Smooth muscle cell (in vitro differentiated cells): ENCODE measurements around the gene SCUBE1. TPM values are rescaled to one million over a fixed set of nuclear protein-coding genes. Genes with fewer than 3 reads are reported as not detected.

Experiments used
- DNase-seq: peaks from one replicate; lab custom pipeline; 2025; ENCODE audit not compliant: unreplicated experiment; lab: John Stamatoyannopoulos, UW
- H2AFZ ChIP-seq: fragments of 200-600 bp; sonication (generic); 2 replicates; pipeline ENCODE4 v1.6.0; 2016; ENCODE audit warnings: antibody characterized with exemption, low read depth, mild to moderate bottlenecking
- H3F3A ChIP-seq: fragments of 200-600 bp; sonication (generic); 2 replicates; pipeline ENCODE4 v1.6.0; 2017; ENCODE audit warnings: antibody characterized with exemption, low read depth
- H3K27ac ChIP-seq: fragments of 200-600 bp; sonication (generic); 2 replicates; pipeline ENCODE4 v1.5.1; 2016; ENCODE audit warnings: low read depth, mild to moderate bottlenecking
- H3K27me3 ChIP-seq: fragments of 200-600 bp; sonication (generic); 2 replicates; pipeline ENCODE4 v1.6.1; 2016; ENCODE audit warnings: low read depth, mild to moderate bottlenecking
- H3K36me3 ChIP-seq: fragments of 200-600 bp; sonication (generic); 2 replicates; pipeline ENCODE4 v1.5.1; 2016; ENCODE audit warnings: low read depth
- H3K4me1 ChIP-seq: fragments of 200-600 bp; sonication (generic); 2 replicates; pipeline ENCODE4 v1.5.1; 2016; ENCODE audit warnings: low read depth
- H3K4me2 ChIP-seq: fragments of 200-600 bp; sonication (generic); 2 replicates; pipeline ENCODE4 v1.6.0; 2016; ENCODE audit warnings: mild to moderate bottlenecking
- H3K4me3 ChIP-seq: fragments of 200-600 bp; sonication (generic); 2 replicates; pipeline ENCODE4 v1.5.1; 2016; ENCODE audit warnings: mild to moderate bottlenecking
- H3K79me2 ChIP-seq: fragments of 200-600 bp; sonication (generic); 2 replicates; pipeline ENCODE4 v1.6.0; 2016; ENCODE audit warnings: low read depth, mild to moderate bottlenecking
- H3K9ac ChIP-seq: fragments of 200-600 bp; sonication (generic); 2 replicates; pipeline ENCODE4 v1.6.0; 2016; ENCODE audit warnings: low read depth
- H3K9me3 ChIP-seq: fragments of 200-600 bp; sonication (generic); replicated peaks from 2 replicates; pipeline ENCODE4 v1.5.1; 2016; ENCODE audit warnings: low read depth
- H4K20me1 ChIP-seq: fragments of 200-600 bp; sonication (generic); 2 replicates; pipeline ENCODE4 v1.6.0; 2016; ENCODE audit warnings: low read depth
- CTCF ChIP-seq: fragments of 200-600 bp; sonication (generic); IDR thresholded peaks from 2 replicates; pipeline ENCODE4 v1.5.1; 2017; ENCODE audit warnings: borderline replicate concordance, mild to moderate bottlenecking, antibody characterized with exemption; ENCODE audit not compliant: insufficient read depth, poor library complexity, severe bottlenecking
- WGBS: methylation state at CpG from one replicate; pipeline ENCODE4 v1.1.7; 2016; ENCODE audit warnings: low lambda C conversion rate; 5-methylcytosine and 5-hydroxymethylcytosine counted together
- polyA plus RNA-seq: library from polyadenylated mRNA; unstranded; fragments of >200 nt; fragmentation: Nextera tagmentation; extraction: Ambion mirVana; gene quantifications from 2 replicates; pipeline ENCODE4 v1.2.1, GENCODE V29; 2016
- total RNA-seq: library from RNA; depleted of rRNA; stranded (reverse); fragments of >200 nt; gene quantifications from 2 replicates; pipeline ENCODE4 v1.2.3, GENCODE V29; 2014

SCUBE1 gene
- total and polyA plus RNA-seq, 2 experiments from 2014 or later = 13.4 to 16.3 TPM

GRCh38 chr22:43213051-43213450 lies 130.1 kb downstream of the SCUBE1 start:
- Histone ChIP-seq H3K27me3 (no peaks in the 10 kb centered on the region), H3K9me3 (no peaks in the 10 kb centered on the region)
- WGBS = 34% methylated on average over 8 of the region's 8 CpGs

DNA sequence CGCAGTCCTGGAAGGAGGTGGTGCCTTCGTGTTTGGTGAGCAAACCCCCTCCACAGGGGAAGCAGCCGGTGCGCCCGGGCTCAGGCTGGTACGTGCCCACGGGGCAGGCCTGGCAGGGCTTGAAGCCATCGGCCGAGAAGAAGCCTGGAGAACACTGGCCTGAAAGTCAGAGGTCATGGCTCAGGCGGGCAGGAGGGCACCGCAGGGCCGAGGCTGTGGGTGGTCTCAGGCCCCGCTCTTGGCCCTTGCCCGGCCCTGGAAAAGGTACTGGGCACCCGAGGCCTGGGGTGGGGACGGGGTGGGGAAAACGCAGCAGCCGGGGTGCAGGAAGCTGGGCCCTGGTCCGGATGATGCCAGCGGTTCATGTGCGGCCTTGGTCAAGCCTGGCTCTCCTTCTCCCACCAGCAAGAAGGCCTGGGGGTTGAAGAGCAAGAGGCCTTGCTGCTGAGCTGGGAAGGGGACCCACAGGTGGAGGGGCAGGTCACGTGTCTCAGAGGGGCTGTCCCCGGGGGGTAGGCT lies 130.7 kb downstream of the SCUBE1 start:
- Histone ChIP-seq H3K36me3 (no peaks in the 10 kb centered on the region), H3K4me1 (no peaks in the 10 kb centered on the region), H3K9ac (no peak overlapping the region), H3K4me2 (no peak overlapping the region), H3K27ac (no peak overlapping the region), H3K9me3 (no peaks in the 10 kb centered on the region), H3K27me3 (no peaks in the 10 kb centered on the region), H2AFZ (no peak overlapping the region), H3K4me3 (no peak overlapping the region), H3K79me2 (no peaks in the 10 kb centered on the region), H3F3A (no peaks in the 10 kb centered on the region), H4K20me1 (no peaks in the 10 kb centered on the region)
- 100% methylated on average over 13 of the region's 23 CpGs for WGBS
- no peak for TF ChIP-seq CTCF
- no peak for DNase-seq

More at GRCh38 chr22:43213051-43213450, 130.1 kb downstream of the SCUBE1 start:
- H3K4me3 ChIP-seq = no peak overlapping the region
- no peaks in the 10 kb centered on the region for H3K79me2 ChIP-seq
- H3K27ac ChIP-seq = no peak overlapping the region
- no peaks in the 10 kb centered on the region for H4K20me1 ChIP-seq
- no peaks in the 10 kb centered on the region for H3K36me3 ChIP-seq
- no peak overlapping the region for H3K4me2 ChIP-seq
- no peak overlapping the region for H3K9ac ChIP-seq
- no peaks in the 10 kb centered on the region for H3F3A ChIP-seq
- DNase-seq = no peak
- no peak for TF ChIP-seq CTCF
- no peaks in the 10 kb centered on the region for H3K4me1 ChIP-seq
- H2AFZ ChIP-seq = no peak overlapping the region

GRCh38 chr22:43211941-43212433 lies 131.2 kb downstream of the SCUBE1 start:
- Histone ChIP-seq H3K4me2 (no peak overlapping the region), H3F3A (no peaks in the 10 kb centered on the region), H3K9ac (no peak overlapping the region), H3K36me3 (no peaks in the 10 kb centered on the region), H3K9me3 (no peaks in the 10 kb centered on the region), H3K27me3 (no peaks in the 10 kb centered on the region), H3K4me3 (no peak overlapping the region), H4K20me1 (no peaks in the 10 kb centered on the region), H2AFZ (no peak overlapping the region), H3K4me1 (no peaks in the 10 kb centered on the region), H3K79me2 (no peaks in the 10 kb centered on the region), H3K27ac (no peak overlapping the region)
- 95% methylated on average over 11 of the region's 13 CpGs for WGBS
- DNase-seq = no peak
- TF ChIP-seq CTCF = no peak
